Muscle layer of colon (tissue), 2 donors: ENCODE results near the gene ABCA12.

Experiments
- H3K27ac ChIP-seq: one replicate; pipeline ENCODE4 v1.7.0; 2013; ENCODE audit warnings: low read depth, mild to moderate bottlenecking, low read length, moderate library complexity
- H3K27me3 ChIP-seq, 2 donors: one replicate each; pipeline ENCODE4 v1.7.0; 2013; ENCODE audit warnings: low read length in 2 of 2, mild to moderate bottlenecking in 2 of 2; ENCODE audit not compliant: insufficient read depth in 2 of 2, control insufficient read depth in 1 of 2
- H3K36me3 ChIP-seq: one replicate; pipeline ENCODE4 v1.7.0; 2013; ENCODE audit warnings: mild to moderate bottlenecking, low read length; ENCODE audit not compliant: insufficient read depth
- H3K4me1 ChIP-seq: one replicate; pipeline ENCODE4 v1.7.0; 2013; ENCODE audit warnings: mild to moderate bottlenecking, low read length; ENCODE audit not compliant: insufficient read depth
- H3K4me3 ChIP-seq, 2 donors: one replicate each; pipeline ENCODE4 v1.7.0; 2013; ENCODE audit warnings: low read length in 2 of 2, low read depth in 1 of 2, mild to moderate bottlenecking in 1 of 2, moderate library complexity in 1 of 2
- H3K9ac ChIP-seq: one replicate; pipeline ENCODE4 v1.7.0; 2013; ENCODE audit warnings: low read length
- H3K9me3 ChIP-seq: one replicate; pipeline ENCODE4 v1.7.0; 2013; ENCODE audit warnings: mild to moderate bottlenecking, low read length
- donor health status: abdominal sarcoma.
- donor health status: Adenocarcinoma of cecum.

Gene ABCA12

DNA sequence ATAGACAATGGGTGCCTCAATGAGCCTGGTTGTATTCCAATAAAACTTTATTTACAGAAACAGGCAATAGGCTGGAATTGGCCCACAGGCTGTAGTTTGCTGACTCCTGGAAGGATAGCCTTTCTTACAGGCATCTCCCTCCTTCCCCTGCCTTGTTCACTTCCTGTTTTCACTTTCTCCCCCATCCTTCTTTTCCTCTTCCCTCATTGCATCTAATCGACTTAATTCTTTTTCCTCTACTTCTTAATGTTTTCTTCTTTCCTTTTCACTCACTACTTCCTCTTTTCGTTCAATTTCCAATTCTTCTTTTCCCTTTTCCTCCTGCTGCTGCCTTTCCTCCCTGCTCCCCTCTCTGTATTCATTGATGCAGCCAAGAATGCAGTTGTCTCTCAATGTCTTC, 70.0 kb downstream of the ABCA12 start:
- Histone ChIP-seq H3K4me1 (no peaks in the 10 kb centered on the region), H3K27ac (no peak overlapping the region), H3K4me3 (no peak overlapping the region), H3K9me3 (no peaks in the 10 kb centered on the region), H3K27me3 (no peaks in the 10 kb centered on the region), H3K9ac (no peak overlapping the region), H3K36me3 (no peaks in the 10 kb centered on the region)

DNA sequence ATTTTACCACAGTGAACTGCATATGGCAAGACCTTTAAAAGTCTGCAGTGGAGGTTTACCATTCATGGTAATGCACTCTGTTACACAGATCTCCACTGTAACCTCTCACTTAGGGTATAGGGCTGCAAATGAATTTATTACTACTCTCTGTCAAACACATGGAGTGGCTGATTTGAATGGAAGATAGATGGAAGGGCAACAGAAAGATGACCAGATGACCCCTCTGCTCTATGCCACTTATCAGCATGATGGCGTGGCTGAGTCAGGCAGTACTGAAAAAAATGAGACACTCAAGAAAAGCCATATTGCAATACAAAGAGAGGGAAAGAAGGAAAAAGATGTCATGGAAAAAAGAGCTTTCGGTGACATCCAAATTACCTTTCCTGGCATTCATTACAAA, 72.3 kb downstream of the ABCA12 start:
- Histone ChIP-seq H3K27me3 (no peaks in the 10 kb centered on the region), H3K9ac (no peak overlapping the region), H3K4me1 (no peaks in the 10 kb centered on the region), H3K4me3 (no peak overlapping the region), H3K9me3 (no peaks in the 10 kb centered on the region), H3K27ac (no peak overlapping the region), H3K36me3 (no peaks in the 10 kb centered on the region)

DNA sequence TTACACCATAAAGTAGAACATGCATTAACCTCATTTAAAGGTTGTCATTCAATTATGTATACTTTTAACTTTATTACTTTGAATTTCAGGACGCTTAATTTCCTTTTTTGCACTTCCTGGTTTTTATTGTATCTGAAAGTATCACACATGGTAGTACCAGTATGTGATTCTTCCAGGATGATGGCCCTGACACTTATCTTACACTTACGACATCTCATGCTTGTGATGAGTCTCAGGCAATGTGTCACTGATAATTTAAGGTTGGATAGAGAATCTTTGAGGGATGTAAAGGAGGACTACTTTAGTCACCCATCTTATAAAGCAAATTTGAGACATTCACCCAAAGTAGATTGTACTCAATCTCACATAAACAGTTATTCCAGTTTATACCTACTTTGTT, 74.9 kb downstream of the ABCA12 start:
- no peaks in the 10 kb centered on the region for H3K27me3 ChIP-seq
- no peak overlapping the region for H3K27ac ChIP-seq
- H3K36me3 ChIP-seq, result no peaks in the 10 kb centered on the region
- no peak overlapping the region for H3K4me3 ChIP-seq
- no peak overlapping the region for H3K9ac ChIP-seq
- no peaks in the 10 kb centered on the region for H3K4me1 ChIP-seq
- H3K9me3 ChIP-seq, result no peaks in the 10 kb centered on the region

DNA sequence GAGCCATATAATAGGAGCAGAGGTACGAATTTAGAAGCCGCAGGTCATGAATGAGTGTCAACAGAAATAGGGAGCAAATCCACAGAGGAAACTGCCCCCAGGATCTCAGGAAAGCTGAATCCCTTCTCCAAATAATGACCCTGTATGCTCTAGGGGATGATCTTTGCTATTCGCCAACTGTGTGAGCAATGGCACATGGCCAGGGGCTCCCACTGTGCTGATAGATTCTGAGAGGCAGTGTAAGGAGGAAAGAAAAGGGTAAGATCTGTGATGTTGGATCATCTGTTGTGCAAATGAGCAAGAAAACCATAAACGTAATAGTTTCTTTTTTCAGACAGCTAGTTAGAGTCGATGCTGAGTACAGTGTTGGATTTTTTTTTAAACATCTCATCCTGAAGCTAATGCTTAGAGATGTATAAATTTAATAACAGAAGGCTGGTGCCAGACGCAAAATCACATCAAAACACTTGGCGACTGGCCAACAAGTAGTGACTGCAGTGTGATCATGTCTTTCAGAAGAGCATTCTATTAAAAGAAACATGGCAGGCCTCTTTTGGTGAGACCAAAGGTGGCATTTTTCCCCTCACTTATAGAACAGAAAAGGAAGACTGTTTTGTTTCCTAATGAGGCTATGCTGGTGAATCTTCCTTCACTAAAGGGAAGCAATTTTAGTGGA, 77.4 kb downstream of the ABCA12 start:
- H3K36me3 ChIP-seq, result no peaks in the 10 kb centered on the region
- no peak overlapping the region for H3K9ac ChIP-seq
- H3K4me3 ChIP-seq, result no peak overlapping the region
- no peaks in the 10 kb centered on the region for H3K27me3 ChIP-seq
- no peak overlapping the region for H3K27ac ChIP-seq
- no peaks in the 10 kb centered on the region for H3K4me1 ChIP-seq
- no peaks in the 10 kb centered on the region for H3K9me3 ChIP-seq

DNA sequence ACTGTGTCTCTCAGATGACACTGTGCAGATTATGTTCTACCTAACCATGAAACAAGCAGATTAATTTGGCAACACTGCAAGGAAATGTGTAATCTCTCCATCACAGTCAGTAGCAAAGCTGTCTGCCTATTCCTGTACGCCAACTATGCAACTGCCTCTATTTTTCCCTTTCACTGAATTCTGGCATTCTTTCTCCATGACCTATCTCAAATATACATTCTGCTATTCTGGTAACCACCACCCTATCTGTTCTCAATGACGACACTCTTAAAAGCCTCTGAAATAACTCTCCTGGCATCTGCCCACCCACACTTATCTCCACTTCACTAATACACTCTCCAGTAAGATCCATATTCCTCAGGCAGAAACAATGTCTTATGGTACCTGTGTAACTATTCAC, 78.7 kb downstream of the ABCA12 start:
- H3K9me3 ChIP-seq, result no peaks in the 10 kb centered on the region
- no peaks in the 10 kb centered on the region for H3K27me3 ChIP-seq
- H3K4me3 ChIP-seq, result no peak overlapping the region
- H3K36me3 ChIP-seq, result no peaks in the 10 kb centered on the region
- H3K27ac ChIP-seq, result no peak overlapping the region
- no peaks in the 10 kb centered on the region for H3K4me1 ChIP-seq
- H3K9ac ChIP-seq, result no peak overlapping the region

DNA sequence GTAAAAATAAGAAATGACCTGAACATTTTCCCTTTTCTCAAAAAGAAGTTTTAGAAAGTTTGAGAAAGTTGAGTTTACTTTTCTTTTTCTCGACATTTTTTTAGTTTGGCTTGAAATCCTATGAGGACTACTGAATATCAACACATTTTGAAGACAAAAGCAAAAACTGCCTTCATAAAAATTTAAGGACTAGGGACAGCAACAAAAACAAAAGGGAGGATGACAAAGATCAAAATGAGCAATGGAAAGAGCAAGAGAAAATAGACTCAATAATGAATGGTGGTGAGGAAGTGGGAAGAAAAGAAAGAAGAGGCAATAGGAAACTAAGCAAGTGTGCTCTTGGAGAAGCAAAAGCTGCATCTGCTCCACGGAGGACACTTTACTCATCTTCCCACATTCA, 82.5 kb downstream of the ABCA12 start:
- Histone ChIP-seq H3K27me3 (no peaks in the 10 kb centered on the region), H3K4me1 (no peaks in the 10 kb centered on the region), H3K4me3 (no peak overlapping the region), H3K36me3 (no peaks in the 10 kb centered on the region), H3K27ac (no peak overlapping the region), H3K9ac (no peak overlapping the region), H3K9me3 (no peaks in the 10 kb centered on the region)

DNA sequence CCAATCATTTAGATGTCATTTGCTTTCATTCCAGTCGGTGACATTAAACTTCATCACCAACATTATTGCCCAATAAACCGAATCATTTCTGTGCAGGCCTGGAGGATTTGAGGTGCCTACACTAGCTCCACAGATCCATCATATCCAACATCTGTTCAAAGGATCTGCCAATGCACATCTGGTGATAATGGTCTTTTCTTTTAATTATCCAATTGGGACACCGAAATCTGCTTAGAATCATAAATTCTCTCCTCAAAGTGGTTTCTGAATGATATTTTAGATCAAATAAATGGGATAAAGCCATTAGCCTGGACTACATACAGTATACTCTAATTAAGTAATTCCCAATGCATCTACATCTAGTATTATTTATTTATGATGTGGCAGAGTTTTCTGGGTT, 85.6 kb downstream of the ABCA12 start:
- no peak overlapping the region for H3K4me3 ChIP-seq

DNA sequence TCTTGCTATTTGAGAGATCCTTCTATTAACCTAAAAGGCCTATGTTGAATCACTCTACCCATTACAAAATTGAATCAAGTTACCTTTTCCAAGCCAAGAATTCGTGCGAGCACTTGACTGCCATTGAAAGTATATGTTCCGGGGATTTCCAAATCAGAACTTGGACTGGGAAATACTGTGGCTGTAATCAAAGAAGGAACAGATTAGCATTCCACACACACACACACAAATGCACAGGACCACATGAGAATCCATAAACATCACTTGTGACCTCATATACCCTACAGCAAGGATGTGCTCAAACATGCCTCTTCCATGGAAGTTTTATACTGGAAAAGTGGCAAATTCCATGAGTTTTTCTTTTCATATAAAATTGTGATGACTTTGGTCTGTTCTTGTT, 86.0 kb downstream of the ABCA12 start:
- Histone ChIP-seq H3K9ac (no peak overlapping the region), H3K4me3 (no peak overlapping the region), H3K27ac (no peak overlapping the region), H3K27me3 (no peaks in the 10 kb centered on the region), H3K4me1 (no peaks in the 10 kb centered on the region), H3K36me3 (no peaks in the 10 kb centered on the region), H3K9me3 (no peaks in the 10 kb centered on the region)

More for the DNA sequence above, 85.6 kb downstream of the ABCA12 start:
- Histone ChIP-seq H3K9me3 (no peaks in the 10 kb centered on the region), H3K27ac (no peak overlapping the region), H3K4me1 (no peaks in the 10 kb centered on the region), H3K36me3 (no peaks in the 10 kb centered on the region), H3K9ac (no peak overlapping the region), H3K27me3 (no peaks in the 10 kb centered on the region)

DNA sequence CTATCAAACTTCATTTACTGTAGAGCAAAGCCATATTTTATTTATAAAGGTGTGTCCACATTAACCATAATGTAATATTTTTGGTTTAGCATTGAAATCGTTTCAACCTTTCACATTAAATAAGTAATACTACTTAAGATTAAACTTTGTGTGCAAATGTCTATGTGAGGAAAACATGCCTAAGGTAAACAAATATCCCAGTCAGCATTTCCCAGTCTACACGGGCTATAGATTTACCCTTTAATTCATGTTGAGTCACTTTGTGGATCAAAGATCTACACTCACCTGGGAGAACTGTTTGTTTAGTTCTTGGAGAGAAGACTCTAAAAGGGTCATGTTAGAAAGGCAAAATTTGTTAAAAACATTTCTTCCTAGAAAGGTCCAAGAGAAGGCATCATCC, 89.1 kb downstream of the ABCA12 start:
- Histone ChIP-seq H3K27ac (no peak overlapping the region), H3K9ac (no peak overlapping the region), H3K4me1 (no peaks in the 10 kb centered on the region), H3K36me3 (no peaks in the 10 kb centered on the region), H3K4me3 (no peak overlapping the region), H3K27me3 (no peaks in the 10 kb centered on the region), H3K9me3 (no peaks in the 10 kb centered on the region)

DNA sequence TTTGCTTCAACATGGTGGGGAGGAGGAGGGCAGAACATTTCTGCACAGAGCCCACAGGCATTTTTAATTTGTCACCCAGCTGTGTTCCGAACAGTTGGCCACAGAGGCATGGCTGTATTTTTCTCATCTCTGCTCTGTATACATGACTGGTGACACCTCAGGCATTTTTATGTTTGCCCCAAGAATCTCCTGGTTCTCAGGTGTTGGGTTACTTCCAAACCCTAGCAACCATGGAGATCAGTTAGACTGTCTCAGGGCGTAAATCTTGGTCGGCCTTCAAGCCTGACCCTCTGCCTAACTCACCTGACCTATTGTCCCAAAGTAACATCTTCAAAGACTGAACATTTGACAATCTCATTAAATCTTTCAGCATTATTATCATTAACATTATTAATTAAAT, 100.0 kb downstream of the ABCA12 start:
- no peaks in the 10 kb centered on the region for H3K9me3 ChIP-seq
- H3K9ac ChIP-seq, result no peak overlapping the region
- no peaks in the 10 kb centered on the region for H3K27me3 ChIP-seq
- no peak overlapping the region for H3K27ac ChIP-seq
- H3K36me3 ChIP-seq, result no peaks in the 10 kb centered on the region
- H3K4me3 ChIP-seq, result no peak overlapping the region
- H3K4me1 ChIP-seq, result no peaks in the 10 kb centered on the region

DNA sequence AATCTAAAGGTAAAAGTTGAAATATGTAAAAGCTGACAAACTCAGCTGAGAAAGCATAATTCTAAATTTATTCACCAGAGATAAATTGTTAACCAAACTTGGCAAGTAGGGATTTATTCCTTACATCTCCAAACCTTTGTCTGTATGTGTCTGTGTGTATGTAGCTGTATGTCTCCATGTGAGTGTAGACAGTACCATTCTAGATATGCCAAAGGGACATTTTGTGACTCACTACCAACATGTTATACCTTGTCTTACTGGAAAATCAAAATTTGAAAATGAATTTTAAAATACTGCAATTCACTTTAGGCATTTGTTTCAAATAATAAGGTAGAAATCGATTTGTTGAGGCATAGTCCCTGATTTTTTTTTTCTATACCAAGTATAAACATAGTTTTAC, 102.1 kb downstream of the ABCA12 start:
- no peaks in the 10 kb centered on the region for H3K9me3 ChIP-seq
- no peak overlapping the region for H3K4me3 ChIP-seq
- no peak overlapping the region for H3K27ac ChIP-seq
- no peaks in the 10 kb centered on the region for H3K36me3 ChIP-seq
- H3K27me3 ChIP-seq, result no peaks in the 10 kb centered on the region
- no peak overlapping the region for H3K9ac ChIP-seq
- no peaks in the 10 kb centered on the region for H3K4me1 ChIP-seq

DNA sequence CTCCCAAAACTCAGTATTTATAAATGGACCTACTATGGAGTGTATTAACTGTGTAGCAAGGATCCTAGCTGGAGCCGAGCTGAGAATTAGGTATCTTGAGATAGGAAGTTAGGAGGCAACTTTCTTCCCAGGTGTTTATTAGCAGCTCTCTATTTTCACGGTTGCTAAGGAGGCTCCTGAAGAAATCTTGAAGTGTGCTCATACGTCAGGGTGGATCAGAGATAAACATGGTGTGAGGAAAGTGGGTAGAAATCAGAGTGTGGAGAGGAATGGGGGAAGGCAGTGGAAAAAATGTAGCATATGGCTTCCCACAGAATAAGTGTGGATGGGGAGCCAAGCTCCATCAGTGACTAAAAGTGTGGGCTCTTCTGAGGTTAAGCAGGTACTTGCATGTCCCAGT, 104.3 kb downstream of the ABCA12 start:
- Histone ChIP-seq H3K4me1 (no peaks in the 10 kb centered on the region), H3K27ac (no peak overlapping the region), H3K4me3 (no peak overlapping the region), H3K27me3 (no peaks in the 10 kb centered on the region), H3K9me3 (no peaks in the 10 kb centered on the region), H3K9ac (no peak overlapping the region), H3K36me3 (no peaks in the 10 kb centered on the region)
